Neural cell (in vitro differentiated cells): ENCODE measurements around the gene RAC2. TPM values are rescaled to one million over a fixed set of nuclear protein-coding genes. Genes with fewer than 3 reads are reported as not detected.

Experiments
- H2AFZ ChIP-seq: fragments of 200-600, 300-800 bp; sonication (generic), shearing (Covaris generic); 2 replicates; pipeline ENCODE4 v1.6.0; 2014; ENCODE audit warnings: low read depth, mild to moderate bottlenecking, antibody characterized with exemption, low read length, moderate library complexity
- H3F3A ChIP-seq: fragments of 200-600 bp; shearing (Covaris generic); 2 replicates; pipeline ENCODE4 v1.6.1; 2016; ENCODE audit warnings: mild to moderate bottlenecking, moderate library complexity, mixed read lengths, antibody characterized with exemption, low read length; ENCODE audit not compliant: insufficient read depth, poor library complexity, severe bottlenecking
- H3K27ac ChIP-seq: fragments of 200-600, 300-800 bp; sonication (generic), shearing (Covaris generic); 2 replicates; pipeline ENCODE4 v1.5.1; 2014; ENCODE audit warnings: mild to moderate bottlenecking, low read length, moderate library complexity
- H3K27me3 ChIP-seq: fragments of 300-800, 200-600 bp; sonication (generic), shearing (Covaris generic); 2 replicates; pipeline ENCODE4 v1.6.0; 2014; ENCODE audit warnings: mild to moderate bottlenecking, low read depth, low read length, moderate library complexity; ENCODE audit not compliant: insufficient read depth
- H3K36me3 ChIP-seq: fragments of 300-800, 200-600 bp; sonication (generic), shearing (Covaris generic); 2 replicates; pipeline ENCODE4 v1.5.1; 2014; ENCODE audit warnings: mild to moderate bottlenecking, antibody characterized with exemption, low read length, moderate library complexity; ENCODE audit not compliant: insufficient read depth
- H3K4me2 ChIP-seq: fragments of 300-800, 200-600 bp; sonication (generic), shearing (Covaris generic); 2 replicates; pipeline ENCODE4 v1.6.0; 2014; ENCODE audit warnings: mild to moderate bottlenecking, low read length
- H3K4me3 ChIP-seq: fragments of 300-800, 200-600 bp; sonication (generic), shearing (Covaris generic); 2 replicates; pipeline ENCODE4 v1.5.1; 2014; ENCODE audit warnings: mild to moderate bottlenecking, low read length, moderate library complexity
- H3K79me2 ChIP-seq: fragments of 200-600 bp; shearing (Covaris generic); replicated peaks from 2 replicates; pipeline ENCODE4 v1.6.0; 2014; ENCODE audit warnings: mild to moderate bottlenecking, low read length, moderate library complexity; ENCODE audit not compliant: insufficient read depth
- H3K9ac ChIP-seq: fragments of 300-800, 200-600 bp; sonication (generic), shearing (Covaris generic); 2 replicates; pipeline ENCODE4 v1.6.1; 2016; ENCODE audit warnings: mild to moderate bottlenecking, low read length, mixed read lengths
- H3K9me2 ChIP-seq: fragments of 200-600 bp; shearing (Covaris generic); 2 replicates; pipeline ENCODE4 v1.6.1; 2016; ENCODE audit warnings: mild to moderate bottlenecking, low read length, mixed read lengths; ENCODE audit not compliant: insufficient read depth
- H3K9me3 ChIP-seq: fragments of 200-600, 300-800 bp; sonication (generic), shearing (Covaris generic); 2 replicates; pipeline ENCODE4 v1.6.1; 2016; ENCODE audit warnings: mild to moderate bottlenecking, mixed run types, low read length, moderate library complexity, mixed read lengths
- H4K20me1 ChIP-seq: fragments of 200-600 bp; shearing (Covaris generic); 2 replicates; pipeline ENCODE4 v1.6.1; 2016; ENCODE audit warnings: mild to moderate bottlenecking, mixed run types; ENCODE audit not compliant: insufficient read depth
- CTCF ChIP-seq: fragments of 450-650 bp; IDR thresholded peaks from 2 replicates; pipeline ENCODE4 v1.5.1; 2014; ENCODE audit warnings: antibody characterized with exemption, mild to moderate bottlenecking, moderate library complexity; ENCODE audit not compliant: poor library complexity, severe bottlenecking
- EP300 ChIP-seq: fragments of 450-650 bp; conservative IDR thresholded peaks from 2 replicates; pipeline ENCODE4 v1.6.1; 2014; ENCODE audit warnings: antibody characterized with exemption, mild to moderate bottlenecking, moderate library complexity; ENCODE audit not compliant: poor library complexity, severe bottlenecking
- EZH2 ChIP-seq: fragments of 200-600, 300-800 bp; shearing (Covaris generic), sonication (generic); IDR thresholded peaks from 2 replicates; pipeline ENCODE4 v1.6.1; 2014; ENCODE audit warnings: antibody characterized with exemption, low read length, borderline replicate concordance, mild to moderate bottlenecking; ENCODE audit not compliant: insufficient read depth, poor library complexity, severe bottlenecking
- MXI1 ChIP-seq: fragments of 450-650 bp; conservative IDR thresholded peaks from 2 replicates; pipeline ENCODE4 v1.6.1; 2014; ENCODE audit warnings: antibody characterized with exemption, mild to moderate bottlenecking; ENCODE audit not compliant: poor library complexity, severe bottlenecking
- POLR2AphosphoS5 ChIP-seq: IDR thresholded peaks from 2 replicates; pipeline ENCODE4 v1.6.1; 2012
- RAD21 ChIP-seq: fragments of 450-650 bp; conservative IDR thresholded peaks from 2 replicates; pipeline ENCODE4 v1.6.1; 2014; ENCODE audit warnings: antibody characterized with exemption, mild to moderate bottlenecking, moderate library complexity
- REST ChIP-seq: IDR thresholded peaks from 2 replicates; pipeline ENCODE4 v1.6.1; 2012; ENCODE audit warnings: borderline replicate concordance
- SMC3 ChIP-seq: fragments of 450-650 bp; conservative IDR thresholded peaks from 2 replicates; pipeline ENCODE4 v1.6.1; 2014; ENCODE audit warnings: antibody characterized with exemption, mild to moderate bottlenecking, moderate library complexity; ENCODE audit not compliant: poor library complexity
- TAF1 ChIP-seq: IDR thresholded peaks from 2 replicates; pipeline ENCODE4 v1.6.1; 2012; ENCODE audit warnings: low read depth
- polyA plus RNA-seq: library from polyadenylated mRNA; depleted of rRNA; stranded (reverse); fragments of >200 nt; gene quantifications from 2 replicates; pipeline ENCODE4 v1.2.3, GENCODE V29; 2014

The RAC2 gene
- polyA plus RNA-seq, 1 donor from 2014 or later, result not detected

GRCh38 chr22:37274380-37274862 is 30.4 kb upstream of the RAC2 start:
- H4K20me1 ChIP-seq, result no peaks in the 10 kb centered on the region
- TF ChIP-seq CTCF (no peak), MXI1 (no peak), RAD21 (no peak), TAF1 (no peak)
- H3K9me3 ChIP-seq, result no peaks in the 10 kb centered on the region
- H3K9me2 ChIP-seq, result no peaks in the 10 kb centered on the region
- no peak overlapping the region for H3K4me2 ChIP-seq
- no peaks in the 10 kb centered on the region for H3K36me3 ChIP-seq
- no peaks in the 10 kb centered on the region for H3F3A ChIP-seq
- no peak overlapping the region for H3K27ac ChIP-seq
- no peak overlapping the region for H3K9ac ChIP-seq
- H3K27me3 ChIP-seq, result no peaks in the 10 kb centered on the region
- no peaks in the 10 kb centered on the region for H3K79me2 ChIP-seq
- H2AFZ ChIP-seq, result no peak overlapping the region
- H3K4me3 ChIP-seq, result no peak overlapping the region

DNA sequence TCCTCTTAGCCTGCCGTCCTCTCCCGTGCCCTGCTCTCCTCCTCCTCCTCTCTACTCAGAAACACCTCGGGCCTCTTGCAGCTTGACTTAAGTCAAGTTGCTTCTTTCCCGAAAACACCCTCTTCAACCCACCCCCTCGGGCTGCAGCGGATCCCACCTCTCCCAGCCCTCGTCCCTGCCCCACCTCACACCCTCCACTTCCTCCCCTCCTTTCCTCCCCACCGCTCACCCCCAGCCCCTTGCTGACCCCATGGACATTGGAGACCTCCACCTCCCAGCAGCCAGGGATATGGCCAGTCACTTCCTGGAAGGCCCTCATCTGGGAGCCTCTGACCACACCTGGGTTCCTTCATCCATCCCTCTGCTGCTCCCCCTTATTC is 29.8 kb upstream of the RAC2 start:
- TF ChIP-seq TAF1, result no peak
- no peak for TF ChIP-seq MXI1
- TF ChIP-seq POLR2AphosphoS5, result no peak
- no peak for TF ChIP-seq RAD21
- Histone ChIP-seq H3F3A (no peaks in the 10 kb centered on the region), H3K4me2 (no peak overlapping the region), H3K79me2 (no peaks in the 10 kb centered on the region), H3K9ac (no peak overlapping the region), H3K27me3 (no peaks in the 10 kb centered on the region), H4K20me1 (no peaks in the 10 kb centered on the region), H3K9me2 (no peaks in the 10 kb centered on the region), H2AFZ (no peak overlapping the region), H3K36me3 (no peaks in the 10 kb centered on the region), H3K27ac (no peak overlapping the region), H3K4me3 (no peak overlapping the region), H3K9me3 (no peaks in the 10 kb centered on the region)

- Histone ChIP-seq H3K9ac (no peak overlapping the region), H2AFZ (no peak overlapping the region), H3K36me3 (no peaks in the 10 kb centered on the region)
Measured at GRCh38 chr22:37273126-37273845, 29.2 kb upstream of the RAC2 start.

More at GRCh38 chr22:37273126-37273845, 29.2 kb upstream of the RAC2 start:
- TF ChIP-seq TAF1, result no peak
- TF ChIP-seq EZH2, result no peak
- TF ChIP-seq CTCF, result no peak
- TF ChIP-seq POLR2AphosphoS5, result no peak
- TF ChIP-seq EP300, result no peak
- no peak for TF ChIP-seq RAD21
- no peak for TF ChIP-seq SMC3
- TF ChIP-seq MXI1, result no peak
- TF ChIP-seq REST, result no peak
- no peak overlapping the region for H3K4me2 ChIP-seq
- no peaks in the 10 kb centered on the region for H3K9me3 ChIP-seq
- H3K27me3 ChIP-seq, result no peaks in the 10 kb centered on the region
- H3K27ac ChIP-seq, result no peak overlapping the region
- no peaks in the 10 kb centered on the region for H3K9me2 ChIP-seq
- H3K79me2 ChIP-seq, result no peaks in the 10 kb centered on the region
- H3K4me3 ChIP-seq, result no peak overlapping the region
- H4K20me1 ChIP-seq, result no peaks in the 10 kb centered on the region
- H3F3A ChIP-seq, result no peaks in the 10 kb centered on the region
